ENCODE results near the gene CDH13.

GRCh38 chr16:82963653-82964052 is 336.9 kb downstream of the CDH13 start:
- TF ChIP-seq CTCF (IDR thresholded peaks at IDR 0.05; ENCODE audit: control extremely low read depth in 1 of 3, insufficient read depth in 1 of 3, low read depth in 1 of 3, low read length in 3 of 3) (no peak), POLR2AphosphoS5 (IDR thresholded peaks at IDR 0.05; ENCODE audit: low read depth, low read length) (no peak), POLR2A (IDR thresholded peaks at IDR 0.05; ENCODE audit: control extremely low read depth in 1 of 2, low read depth in 2 of 2, low read length in 2 of 2) (no peak), USF2 (IDR thresholded peaks at IDR 0.05; ENCODE audit: low read length) (no peak), EP300 (IDR thresholded peaks at IDR 0.05; ENCODE audit: borderline replicate concordance in 1 of 2, low read depth in 2 of 2, low read length in 2 of 2) (no peak), YY1 (IDR thresholded peaks at IDR 0.05; ENCODE audit: low read depth, low read length) (no peak), SAP30 (IDR thresholded peaks at IDR 0.05; ENCODE audit: insufficient read depth, insufficient replicate concordance, low read length) (no peak), SP2 (IDR thresholded peaks at IDR 0.05; ENCODE audit: low read length) (no peak), RAD21 (IDR thresholded peaks at IDR 0.05 in 1 of 2, conservative IDR thresholded peaks at IDR 0.05 in 1 of 2; ENCODE audit: low read depth in 2 of 2, low read length in 2 of 2) (no peak), JUND (IDR thresholded peaks at IDR 0.05; ENCODE audit: low read length) (no peak), FOSL1 (IDR thresholded peaks at IDR 0.05; ENCODE audit: insufficient read depth, low read depth, low read length) (no peak), CEBPB (IDR thresholded peaks at IDR 0.05; ENCODE audit: low read depth, low read length) (no peak), SIRT6 (IDR thresholded peaks at IDR 0.05; ENCODE audit: low read length) (no peak), EZH2 (IDR thresholded peaks at IDR 0.05; ENCODE audit: low read depth, low read length, severe bottlenecking) (no peak)
